Panc1 (cell line): ENCODE data around the gene KLF18. TPM values are rescaled to one million over a fixed set of nuclear protein-coding genes. Genes with fewer than 3 reads are reported as not detected.

ENCODE experiments used
- ATAC-seq: fragments of 200-7000 bp; cut with Tn5 transposase; 2 replicates; pipeline ENCODE4 v1.9.1; 2020; ENCODE audit warnings: mild to moderate bottlenecking, moderate library complexity
- BruUV-seq: library from RNA; stranded (reverse); fragments of 400-500 nt; replicated peaks from 2 replicates; lab custom pipeline; 2021; lab: Mats Ljungman, UMichigan
- CTCF ChIA-PET: fragments of 300-600 bp; sonication (Branson Sonifier 250); formaldehyde crosslinking; loops from one replicate; lab custom pipeline; 2022; ENCODE audit warnings: antibody characterized with exemption; lab: Charles Lee
- POLR2A ChIA-PET: fragments of 300-600 bp; sonication (Branson Sonifier 250); formaldehyde crosslinking; loops from one replicate; lab custom pipeline; 2022; ENCODE audit warnings: antibody characterized with exemption; lab: Charles Lee
- DNase-seq: peaks from one replicate; pipeline ENCODE4 v3.0.0-alpha.2; 2010; ENCODE audit warnings: low read depth, low spot score
- H3K27ac ChIP-seq: 2 replicates; pipeline ENCODE4 v1.5.1; 2011; ENCODE audit warnings: mild to moderate bottlenecking, low read length, inconsistent platforms
- H3K27me3 ChIP-seq: fragments of 200-500 bp; sonication (Bioruptor generic); 2 replicates; pipeline ENCODE4 v1.6.0; 2014; ENCODE audit warnings: low read length, inconsistent platforms; ENCODE audit not compliant: control insufficient read depth, insufficient read depth
- H3K36me3 ChIP-seq: fragments of 200-500 bp; sonication (Bioruptor generic); 2 replicates; pipeline ENCODE4 v1.5.1; 2014; ENCODE audit warnings: inconsistent platforms, mild to moderate bottlenecking, low read length, moderate library complexity; ENCODE audit not compliant: control insufficient read depth, insufficient read depth
- H3K4me1 ChIP-seq: 2 replicates; pipeline ENCODE4 v1.5.1; 2011; ENCODE audit warnings: inconsistent platforms, mild to moderate bottlenecking, low read length, moderate library complexity; ENCODE audit not compliant: control insufficient read depth, insufficient read depth
- H3K4me3 ChIP-seq, 2 experiments: 2 replicates each; pipeline ENCODE4 v1.5.1; 2011 to 2012; ENCODE audit warnings: low read depth in 2 of 2, low read length in 2 of 2, mild to moderate bottlenecking in 2 of 2, inconsistent platforms in 1 of 2, moderate library complexity in 1 of 2
- H3K9me3 ChIP-seq: fragments of 200-500 bp; sonication (Bioruptor generic); 2 replicates; pipeline ENCODE4 v1.5.1; 2014; ENCODE audit warnings: low read depth, mild to moderate bottlenecking, inconsistent platforms, low read length, moderate library complexity; ENCODE audit not compliant: control insufficient read depth, insufficient read depth
- CTCF ChIP-seq: fragments of 450-650 bp; IDR thresholded peaks from 2 replicates; pipeline ENCODE4 v1.5.1; 2017; ENCODE audit warnings: mild to moderate bottlenecking
- POLR2AphosphoS5 ChIP-seq: IDR thresholded peaks from 2 replicates; pipeline ENCODE4 v1.6.1; 2012; ENCODE audit warnings: mild to moderate bottlenecking, low read depth, low read length, moderate library complexity
- REST ChIP-seq, 2 experiments: IDR thresholded peaks; 2 replicates each; pipeline ENCODE4 v1.6.1; 2011 to 2012; ENCODE audit warnings: low read depth in 2 of 2, control low read depth in 1 of 2, low read length in 1 of 2, mild to moderate bottlenecking in 1 of 2, moderate library complexity in 1 of 2; ENCODE audit not compliant: insufficient read depth in 1 of 2
- SIN3A ChIP-seq: IDR thresholded peaks from 2 replicates; pipeline ENCODE4 v1.6.1; 2012; ENCODE audit warnings: low read depth, mild to moderate bottlenecking, low read length, moderate library complexity, borderline replicate concordance; ENCODE audit not compliant: insufficient read depth
- TCF7L2 ChIP-seq: IDR thresholded peaks from 2 replicates; pipeline ENCODE4 v1.6.1; 2011; ENCODE audit warnings: mild to moderate bottlenecking, low read depth, low read length, inconsistent platforms
- in situ Hi-C: cut with HindIII; loops from 2 replicates; pipeline ENCODE4 v1.10.0; 2016; ENCODE audit warnings: low sequenced_read_pairs, low pct_unique_long_range_greater_than_20kb
- intact Hi-C: fragments of 100-400 bp; cut with micrococcal nuclease; formaldehyde crosslinking; loops from one replicate; pipeline ENCODE4 v1.10.0; 2022; ENCODE audit not compliant: unreplicated experiment
- total RNA-seq: library from RNA; stranded (reverse); gene quantifications from one replicate; pipeline ENCODE4 v1.2.1, GENCODE V29; 2021; ENCODE audit not compliant: unreplicated experiment

KLF18 gene
- total RNA-seq, 1 experiment from 2014 or later = not detected

GRCh38 chr1:44089371-44090048 lies 51.9 kb downstream of the KLF18 start:
- intact Hi-C loops = loop anchor here (10.0 kb wide), 1 partner anchor 105 kb away; no protein-coding TSS in a partner anchor
- no peaks in the 10 kb centered on the region for H3K36me3 ChIP-seq
- in situ Hi-C loops = no loop called here
- no peaks in the 10 kb centered on the region for H3K4me1 ChIP-seq
- no peaks in the 10 kb centered on the region for H3K9me3 ChIP-seq
- no peak for TF ChIP-seq TCF7L2
- no peak for TF ChIP-seq SIN3A
- no peak for TF ChIP-seq CTCF
- TF ChIP-seq POLR2AphosphoS5 = no peak
- TF ChIP-seq REST (IDR thresholded peaks at IDR 0.05; ENCODE audit: insufficient read depth in 1 of 2, low read depth in 2 of 2, low read length in 1 of 2) = no peak
- no peak overlapping the region for H3K4me3 ChIP-seq
- POLR2A ChIA-PET = interaction anchor here (0.6 kb wide), 1 partner anchor 128 kb away, joined by 3 read pairs; no protein-coding TSS in a partner anchor
- DNase-seq = no peak
- no peak overlapping the region for H3K27ac ChIP-seq
- no peaks in the 10 kb centered on the region for H3K27me3 ChIP-seq
- CTCF ChIA-PET = interaction anchor here (0.6 kb wide), 2 partner anchors 80 to 235 kb away, joined by 3 to 7 read pairs; no protein-coding TSS in a partner anchor
- BruUV-seq = no TSS peak
- ATAC-seq = peak; percentile 33; the same call in 1 of the 2 replicates

Other genes with a start within 250 kb of the KLF18 start
- 0.49 TPM for gene ARTN, start 207.8 kb downstream of the KLF18 start, total RNA-seq
- 40.0 TPM for gene IPO13, start 194.7 kb downstream of the KLF18 start, total RNA-seq
- gene DPH2, start 171.6 kb downstream of the KLF18 start, total RNA-seq = 76.0 TPM
- gene ATP6V0B, start 166.7 kb downstream of the KLF18 start, total RNA-seq = 134 TPM
- 90.1 TPM for gene B4GALT2, start 162.4 kb downstream of the KLF18 start, total RNA-seq
- 24.4 TPM for gene CCDC24, start 150.0 kb downstream of the KLF18 start, total RNA-seq
- 9.2 TPM for gene SLC6A9, start 110.2 kb downstream of the KLF18 start, total RNA-seq
- not detected for gene KLF17, start 22.8 kb downstream of the KLF18 start, total RNA-seq
- 52.9 TPM for gene DMAP1, start 71.8 kb upstream of the KLF18 start, total RNA-seq
- 83.3 TPM for gene ERI3, start 213.6 kb upstream of the KLF18 start, total RNA-seq